K562 (cell line): ENCODE data around the gene CLDN5. TPM values are rescaled to one million over a fixed set of nuclear protein-coding genes. Genes with fewer than 3 reads are reported as not detected.
A peak's percentile ranks its signal among the peaks of the same experiment; 100 is the strongest.

ENCODE experiments used
- POLR2G ChIP-seq: fragments of 200-400 bp; formaldehyde crosslinking; IDR thresholded peaks from 2 replicates; pipeline ENCODE4 v1.6.1; 2017; ENCODE audit warnings: low read depth, mild to moderate bottlenecking, antibody characterized with exemption, low read length, moderate library complexity
- ZNF699 ChIP-seq: fragments of 250-450 bp; sonication (Bioruptor Pico); IDR thresholded peaks from 2 replicates; pipeline ENCODE4 v1.8.0; 2021; ENCODE audit warnings: mild to moderate bottlenecking, moderate library complexity; ENCODE audit not compliant: insufficient replicate concordance
- polyA plus RNA-seq, 8 experiments: library from polyadenylated mRNA; depleted of rRNA in 4 of 8; stranded (reverse) in 5 of 8; unstranded in 3 of 8; fragments of >200 nt; fragmentation: Nextera tagmentation in 2 of 8; fragmentation: Illumina TruSeq in 1 of 8; extraction: Ambion mirVana in 2 of 8; extraction: Trizol in 1 of 8; gene quantifications; 2 replicates each; pipeline versions ENCODE4 v1.2.1 to v1.2.3, GENCODE V29; 2011 to 2014; ENCODE audit warnings: inconsistent platforms in 1 of 8, missing spikeins in 1 of 8
- total RNA-seq, 7 experiments: library from RNA; depleted of rRNA in 6 of 7; stranded (reverse); fragments of >200 nt in 6 of 7; fragmentation: Illumina TruSeq in 2 of 7; extraction: Trizol in 2 of 7; gene quantifications; 2 replicates each; pipeline versions ENCODE4 v1.2.1 to v1.2.3, GENCODE V29; 2011 to 2021; ENCODE audit warnings: low replicate concordance in 1 of 7
- TF ChIP-seq, protein P1 (sequence below), 2 experiments: fragments of 450-650 bp in 1 of 2; sonication (generic) in 1 of 2; formaldehyde crosslinking in 1 of 2; IDR thresholded peaks; 2 replicates each; pipeline versions ENCODE4 v1.7.1 to v1.9.0; 2016 to 2022; ENCODE audit warnings: inconsistent platforms in 1 of 2, mild to moderate bottlenecking in 1 of 2, missing genetic modification reagents in 1 of 2

Gene CLDN5
- total and polyA plus RNA-seq, 9 of the 15 experiments (the other 6 are each of a cell fraction or from before 2014, with no cell fraction given): 0.20 TPM; not detected in 8

- TF ChIP-seq, protein P1, sequence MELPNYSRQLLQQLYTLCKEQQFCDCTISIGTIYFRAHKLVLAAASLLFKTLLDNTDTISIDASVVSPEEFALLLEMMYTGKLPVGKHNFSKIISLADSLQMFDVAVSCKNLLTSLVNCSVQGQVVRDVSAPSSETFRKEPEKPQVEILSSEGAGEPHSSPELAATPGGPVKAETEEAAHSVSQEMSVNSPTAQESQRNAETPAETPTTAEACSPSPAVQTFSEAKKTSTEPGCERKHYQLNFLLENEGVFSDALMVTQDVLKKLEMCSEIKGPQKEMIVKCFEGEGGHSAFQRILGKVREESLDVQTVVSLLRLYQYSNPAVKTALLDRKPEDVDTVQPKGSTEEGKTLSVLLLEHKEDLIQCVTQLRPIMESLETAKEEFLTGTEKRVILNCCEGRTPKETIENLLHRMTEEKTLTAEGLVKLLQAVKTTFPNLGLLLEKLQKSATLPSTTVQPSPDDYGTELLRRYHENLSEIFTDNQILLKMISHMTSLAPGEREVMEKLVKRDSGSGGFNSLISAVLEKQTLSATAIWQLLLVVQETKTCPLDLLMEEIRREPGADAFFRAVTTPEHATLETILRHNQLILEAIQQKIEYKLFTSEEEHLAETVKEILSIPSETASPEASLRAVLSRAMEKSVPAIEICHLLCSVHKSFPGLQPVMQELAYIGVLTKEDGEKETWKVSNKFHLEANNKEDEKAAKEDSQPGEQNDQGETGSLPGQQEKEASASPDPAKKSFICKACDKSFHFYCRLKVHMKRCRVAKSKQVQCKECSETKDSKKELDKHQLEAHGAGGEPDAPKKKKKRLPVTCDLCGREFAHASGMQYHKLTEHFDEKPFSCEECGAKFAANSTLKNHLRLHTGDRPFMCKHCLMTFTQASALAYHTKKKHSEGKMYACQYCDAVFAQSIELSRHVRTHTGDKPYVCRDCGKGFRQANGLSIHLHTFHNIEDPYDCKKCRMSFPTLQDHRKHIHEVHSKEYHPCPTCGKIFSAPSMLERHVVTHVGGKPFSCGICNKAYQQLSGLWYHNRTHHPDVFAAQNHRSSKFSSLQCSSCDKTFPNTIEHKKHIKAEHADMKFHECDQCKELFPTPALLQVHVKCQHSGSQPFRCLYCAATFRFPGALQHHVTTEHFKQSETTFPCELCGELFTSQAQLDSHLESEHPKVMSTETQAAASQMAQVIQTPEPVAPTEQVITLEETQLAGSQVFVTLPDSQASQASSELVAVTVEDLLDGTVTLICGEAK (IDR thresholded peaks at IDR 0.05): no peak
- TF ChIP-seq, protein P1 (CRISPR knock-in tag; IDR thresholded peaks at IDR 0.05): peak; percentile 43; the same call in 1 of the 2 replicates
- TF ChIP-seq ZNF699 (CRISPR knock-in tag) (no peak), POLR2G (peak; percentile 52)
Measured at GRCh38 chr22:19498154-19498865, 25.9 kb downstream of the CLDN5 start (continued).
